ENCODE data around the gene CD24.

CD24 gene

DNA sequence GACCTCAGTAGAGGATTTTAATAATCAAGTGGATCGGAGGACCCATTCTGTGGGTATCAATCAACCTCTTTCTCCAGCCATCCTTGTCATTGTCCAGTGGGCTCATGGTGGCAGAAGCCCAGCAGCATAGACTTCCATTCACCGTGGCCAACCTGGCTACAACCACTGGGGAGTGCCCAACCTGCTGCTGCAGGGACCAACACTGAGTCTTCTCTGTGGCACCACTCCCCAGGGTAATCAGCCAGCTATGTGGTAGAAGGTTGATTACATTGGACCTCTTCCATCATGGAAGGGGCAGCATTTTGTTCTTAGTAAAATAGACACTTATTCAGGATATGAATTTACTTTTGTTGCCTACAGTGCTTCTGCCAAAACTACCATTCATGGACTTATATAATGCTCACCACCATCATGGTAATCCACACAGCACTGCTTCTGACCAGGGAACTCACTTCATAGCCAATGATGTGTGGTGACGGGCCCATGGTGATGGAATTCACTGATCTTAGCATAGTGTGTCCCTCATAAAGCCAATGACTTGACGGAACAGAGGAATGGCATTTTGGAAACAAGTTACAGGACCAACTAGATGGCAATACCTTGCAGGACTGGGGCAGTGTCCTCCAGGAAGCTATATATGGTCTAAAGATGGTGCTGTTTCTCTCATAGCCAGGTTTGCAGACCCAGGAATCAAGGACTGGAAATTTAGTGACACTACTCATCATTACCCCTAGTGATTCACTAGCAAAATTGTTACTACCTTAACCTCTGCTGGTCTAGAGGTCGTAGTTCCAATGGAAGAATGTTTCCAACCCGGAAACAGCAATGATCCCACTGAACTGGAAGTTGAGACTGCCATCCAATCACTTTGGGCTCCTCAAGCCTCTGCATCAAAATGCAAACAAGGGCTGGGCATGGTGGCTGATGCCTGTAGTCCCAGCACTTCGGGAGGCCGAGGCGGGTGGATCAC, 7.6 kb downstream of the CD24 start:
- peaks cover 3% of the 10 kb centered on the region for H3K9me3 ChIP-seq (ENCODE audit: control insufficient read depth, low read length)
- no peaks in the 10 kb centered on the region for H3K36me3 ChIP-seq (ENCODE audit: control insufficient read depth, insufficient read depth, low read length, severe bottlenecking)
- H3K9ac ChIP-seq (ENCODE audit: low read length) = no peak overlapping the region
- H3K4me3 ChIP-seq (ENCODE audit: low read length) = no peak overlapping the region
- H3K27me3 ChIP-seq (replicated peaks; ENCODE audit: control insufficient read depth, insufficient read depth, low read length) = peaks cover 11% of the 10 kb centered on the region
- no peak for DNase-seq (ENCODE audit: low read depth)
- no peaks in the 10 kb centered on the region for H3K4me1 ChIP-seq (ENCODE audit: control insufficient read depth, insufficient read depth, low read length)

DNA sequence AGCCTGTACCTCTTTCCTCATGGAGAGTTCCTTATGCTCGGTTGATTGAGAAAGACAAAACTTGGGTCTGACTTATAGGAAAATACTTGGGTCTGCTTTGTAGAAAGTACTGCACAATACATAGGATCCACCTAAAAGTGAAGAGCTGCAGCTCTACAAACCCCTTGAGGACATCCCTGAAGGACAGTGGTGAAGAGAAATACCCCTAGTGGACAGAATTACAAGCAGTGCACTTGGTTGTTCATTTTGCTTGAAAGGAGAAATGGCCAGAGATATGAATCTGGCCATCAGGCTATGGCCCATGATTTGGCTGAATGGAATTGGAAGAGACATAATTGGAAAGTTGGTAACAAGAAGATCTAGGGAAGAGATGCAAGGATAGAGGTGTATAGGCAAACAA, 8.3 kb downstream of the CD24 start:
- Histone ChIP-seq H3K9ac (ENCODE audit: low read length) (no peak overlapping the region), H3K27me3 (replicated peaks; ENCODE audit: control insufficient read depth, insufficient read depth, low read length) (peaks cover 9% of the 10 kb centered on the region), H3K4me3 (ENCODE audit: low read length) (no peak overlapping the region), H3K9me3 (ENCODE audit: control insufficient read depth, low read length) (peaks cover 3% of the 10 kb centered on the region), H3K36me3 (ENCODE audit: control insufficient read depth, insufficient read depth, low read length, severe bottlenecking) (no peaks in the 10 kb centered on the region), H3K4me1 (ENCODE audit: control insufficient read depth, insufficient read depth, low read length) (no peaks in the 10 kb centered on the region)
- DNase-seq (ENCODE audit: low read depth) = no peak

DNA sequence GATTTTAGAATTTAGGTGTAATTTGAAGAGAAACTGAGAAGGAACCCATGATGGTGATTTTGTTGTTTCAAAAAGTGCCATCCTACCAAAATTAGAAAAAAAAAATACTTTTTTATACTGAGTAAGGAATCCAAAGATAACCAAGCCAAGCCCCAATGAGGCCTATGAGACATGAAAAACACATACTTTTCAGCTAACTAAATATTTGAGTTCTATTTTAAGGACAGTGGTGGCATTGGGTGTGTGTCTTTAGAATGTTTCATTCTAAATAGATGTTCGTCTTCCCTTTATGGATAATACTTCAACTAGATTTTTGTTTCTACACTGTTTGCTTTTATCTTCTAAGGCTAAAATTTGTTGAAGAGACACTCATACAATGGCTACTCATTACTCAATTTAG, 9.6 kb downstream of the CD24 start:
- Histone ChIP-seq H3K27me3 (replicated peaks; ENCODE audit: control insufficient read depth, insufficient read depth, low read length) (peaks cover 14% of the 10 kb centered on the region), H3K36me3 (ENCODE audit: control insufficient read depth, insufficient read depth, low read length, severe bottlenecking) (no peaks in the 10 kb centered on the region), H3K9me3 (ENCODE audit: control insufficient read depth, low read length) (peaks cover 3% of the 10 kb centered on the region), H3K4me3 (ENCODE audit: low read length) (no peak overlapping the region), H3K4me1 (ENCODE audit: control insufficient read depth, insufficient read depth, low read length) (no peaks in the 10 kb centered on the region), H3K9ac (ENCODE audit: low read length) (no peak overlapping the region)
- DNase-seq (ENCODE audit: low read depth) = no peak

DNA sequence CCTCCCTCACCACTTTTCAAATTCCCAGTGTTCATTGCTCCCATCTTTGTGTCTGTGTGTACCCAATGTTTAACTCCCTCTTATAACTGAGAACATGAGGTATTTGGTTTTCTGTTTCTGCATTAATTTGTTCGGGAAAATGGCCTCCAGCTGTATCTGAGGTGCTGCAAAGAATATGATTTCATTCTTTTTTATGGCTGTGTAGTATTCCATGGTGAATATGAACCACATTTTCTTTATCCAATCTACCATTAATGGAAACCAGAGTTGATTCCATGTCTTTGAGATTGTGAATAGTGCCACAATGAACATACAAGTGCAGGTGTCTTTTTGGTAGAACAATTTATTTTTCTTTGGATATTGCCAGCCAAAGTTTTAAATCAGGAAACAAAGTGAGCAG, 10.4 kb downstream of the CD24 start:
- Histone ChIP-seq H3K36me3 (ENCODE audit: control insufficient read depth, insufficient read depth, low read length, severe bottlenecking) (no peaks in the 10 kb centered on the region), H3K9me3 (ENCODE audit: control insufficient read depth, low read length) (peaks cover 3% of the 10 kb centered on the region), H3K27me3 (replicated peaks; ENCODE audit: control insufficient read depth, insufficient read depth, low read length) (peaks cover 17% of the 10 kb centered on the region), H3K9ac (ENCODE audit: low read length) (no peak overlapping the region), H3K4me3 (ENCODE audit: low read length) (no peak overlapping the region), H3K4me1 (ENCODE audit: control insufficient read depth, insufficient read depth, low read length) (no peaks in the 10 kb centered on the region)
- DNase-seq (ENCODE audit: low read depth) = no peak

DNA sequence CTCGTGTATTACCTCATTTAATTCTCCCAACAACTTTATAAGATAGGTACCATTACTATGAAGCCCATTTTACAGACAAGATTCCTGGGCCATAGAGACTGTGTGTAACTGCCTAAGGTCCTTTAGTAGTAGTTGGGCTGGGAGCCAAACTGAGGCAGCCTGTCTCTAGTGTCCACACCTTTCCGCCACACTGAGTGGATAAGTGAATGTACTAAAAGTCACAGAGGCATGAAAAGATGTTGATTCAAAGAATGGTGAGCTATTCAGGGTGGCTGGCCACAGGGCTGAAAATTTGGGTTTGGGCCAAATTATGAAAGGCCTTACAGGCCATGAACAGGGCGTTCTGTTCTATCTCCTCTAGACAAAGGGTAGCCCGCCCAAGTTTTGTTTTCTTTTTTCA, 11.0 kb downstream of the CD24 start:
- Histone ChIP-seq H3K4me3 (ENCODE audit: low read length) (no peak overlapping the region), H3K9me3 (ENCODE audit: control insufficient read depth, low read length) (peaks cover 3% of the 10 kb centered on the region), H3K36me3 (ENCODE audit: control insufficient read depth, insufficient read depth, low read length, severe bottlenecking) (no peaks in the 10 kb centered on the region), H3K27me3 (replicated peaks; ENCODE audit: control insufficient read depth, insufficient read depth, low read length) (peaks cover 13% of the 10 kb centered on the region), H3K4me1 (ENCODE audit: control insufficient read depth, insufficient read depth, low read length) (no peaks in the 10 kb centered on the region), H3K9ac (ENCODE audit: low read length) (no peak overlapping the region)
- no peak for DNase-seq (ENCODE audit: low read depth)

DNA sequence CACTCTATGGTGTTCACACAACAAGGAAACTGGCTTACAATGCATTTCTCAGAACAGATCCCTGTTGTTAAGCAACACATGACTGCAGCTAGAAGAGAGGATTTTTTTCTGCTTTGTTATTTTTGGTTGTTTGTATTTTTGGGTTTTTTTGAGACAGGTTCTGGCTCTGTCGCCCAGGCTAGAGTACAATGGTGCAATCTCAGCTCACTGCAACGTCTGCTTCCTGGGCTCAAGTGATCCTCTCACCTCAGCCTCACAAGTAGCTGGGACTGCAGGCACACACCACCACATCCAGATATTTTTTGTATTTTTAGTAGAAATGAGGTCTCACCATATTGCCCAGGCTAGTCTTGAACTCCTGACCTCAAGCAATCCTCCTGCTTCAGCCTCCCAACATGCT, 12.7 kb downstream of the CD24 start:
- no peak for DNase-seq (ENCODE audit: low read depth)
- Histone ChIP-seq H3K9me3 (ENCODE audit: control insufficient read depth, low read length) (peaks cover 5% of the 10 kb centered on the region), H3K27me3 (replicated peaks; ENCODE audit: control insufficient read depth, insufficient read depth, low read length) (peaks cover 17% of the 10 kb centered on the region), H3K4me1 (ENCODE audit: control insufficient read depth, insufficient read depth, low read length) (no peaks in the 10 kb centered on the region), H3K36me3 (ENCODE audit: control insufficient read depth, insufficient read depth, low read length, severe bottlenecking) (no peaks in the 10 kb centered on the region), H3K9ac (ENCODE audit: low read length) (no peak overlapping the region), H3K4me3 (ENCODE audit: low read length) (no peak overlapping the region)

DNA sequence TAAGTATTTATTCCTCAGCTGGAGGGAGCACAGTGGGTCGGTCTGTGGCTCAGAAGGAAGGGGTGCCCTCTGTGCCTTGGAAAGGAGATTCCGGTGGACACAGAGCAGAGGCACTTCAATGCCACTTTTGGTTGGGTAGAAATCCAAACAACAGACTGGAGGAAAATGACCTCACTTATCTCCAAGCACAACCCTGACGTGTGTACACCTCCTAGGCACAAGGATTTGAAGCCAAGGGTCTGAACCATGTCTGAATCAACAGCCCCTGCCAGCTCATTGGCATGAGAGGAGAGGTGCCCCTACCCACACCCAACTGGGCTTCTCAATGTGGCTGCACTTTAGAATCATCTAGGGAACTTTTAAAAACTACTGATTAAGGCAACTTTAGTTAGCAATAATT, 13.4 kb downstream of the CD24 start:
- H3K4me1 ChIP-seq (ENCODE audit: control insufficient read depth, insufficient read depth, low read length) = no peaks in the 10 kb centered on the region
- no peak for DNase-seq (ENCODE audit: low read depth)
- peaks cover 15% of the 10 kb centered on the region for H3K27me3 ChIP-seq (replicated peaks; ENCODE audit: control insufficient read depth, insufficient read depth, low read length)
- peaks cover 5% of the 10 kb centered on the region for H3K9me3 ChIP-seq (ENCODE audit: control insufficient read depth, low read length)
- H3K36me3 ChIP-seq (ENCODE audit: control insufficient read depth, insufficient read depth, low read length, severe bottlenecking) = no peaks in the 10 kb centered on the region
- H3K4me3 ChIP-seq (ENCODE audit: low read length) = no peak overlapping the region
- H3K9ac ChIP-seq (ENCODE audit: low read length) = no peak overlapping the region

DNA sequence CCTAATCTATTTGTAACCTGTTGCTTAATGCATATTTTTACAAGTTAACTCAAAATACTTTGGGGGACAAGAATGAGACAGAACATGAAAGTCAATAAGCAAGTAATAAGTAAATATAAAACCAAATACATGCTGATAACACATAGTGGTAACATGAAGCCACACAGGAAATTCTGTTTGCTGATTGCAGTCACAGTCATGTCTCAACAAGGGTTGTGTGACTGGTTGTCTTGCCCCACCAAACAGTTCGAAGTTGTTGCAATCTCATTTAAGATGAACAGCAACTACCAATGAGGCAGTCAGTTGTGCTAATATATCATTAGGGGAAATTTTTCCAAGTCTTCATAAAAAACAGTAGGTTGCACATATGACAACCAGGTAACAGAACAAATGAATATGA, 14.5 kb downstream of the CD24 start:
- no peak for DNase-seq (ENCODE audit: low read depth)
- no peaks in the 10 kb centered on the region for H3K4me1 ChIP-seq (ENCODE audit: control insufficient read depth, insufficient read depth, low read length)
- peaks cover 5% of the 10 kb centered on the region for H3K9me3 ChIP-seq (ENCODE audit: control insufficient read depth, low read length)
- no peak overlapping the region for H3K9ac ChIP-seq (ENCODE audit: low read length)
- no peaks in the 10 kb centered on the region for H3K36me3 ChIP-seq (ENCODE audit: control insufficient read depth, insufficient read depth, low read length, severe bottlenecking)
- no peak overlapping the region for H3K4me3 ChIP-seq (ENCODE audit: low read length)
- peaks cover 15% of the 10 kb centered on the region for H3K27me3 ChIP-seq (replicated peaks; ENCODE audit: control insufficient read depth, insufficient read depth, low read length)

DNA sequence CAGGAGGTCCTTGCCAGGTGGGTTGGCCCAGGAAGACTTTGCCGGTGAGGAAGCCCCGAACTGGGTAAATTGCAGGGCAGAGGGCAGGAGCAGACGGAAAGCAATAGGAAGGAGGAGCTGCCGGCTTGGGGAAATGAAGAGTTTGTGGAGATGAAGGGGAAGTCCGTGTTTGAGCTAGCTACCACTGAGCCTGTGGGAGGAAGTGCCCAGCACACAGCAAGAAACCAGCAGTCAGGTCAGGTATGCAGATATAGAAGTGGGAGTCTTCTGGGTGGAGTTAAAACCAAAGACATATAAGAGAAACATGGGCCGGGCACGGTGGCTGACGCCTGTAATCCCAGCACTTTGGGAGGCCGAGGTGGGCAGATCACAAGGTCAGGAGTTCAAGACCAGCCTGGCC, 34.7 kb downstream of the CD24 start:
- peaks cover 42% of the 10 kb centered on the region for H3K27me3 ChIP-seq (replicated peaks; ENCODE audit: control insufficient read depth, insufficient read depth, low read length)
- H3K9me3 ChIP-seq (ENCODE audit: control insufficient read depth, low read length) = no peaks in the 10 kb centered on the region
- no peak overlapping the region for H3K9ac ChIP-seq (ENCODE audit: low read length)
- no peak for DNase-seq (ENCODE audit: low read depth)
- no peaks in the 10 kb centered on the region for H3K4me1 ChIP-seq (ENCODE audit: control insufficient read depth, insufficient read depth, low read length)
- no peak overlapping the region for H3K4me3 ChIP-seq (ENCODE audit: low read length)
- H3K36me3 ChIP-seq (ENCODE audit: control insufficient read depth, insufficient read depth, low read length, severe bottlenecking) = no peaks in the 10 kb centered on the region

DNA sequence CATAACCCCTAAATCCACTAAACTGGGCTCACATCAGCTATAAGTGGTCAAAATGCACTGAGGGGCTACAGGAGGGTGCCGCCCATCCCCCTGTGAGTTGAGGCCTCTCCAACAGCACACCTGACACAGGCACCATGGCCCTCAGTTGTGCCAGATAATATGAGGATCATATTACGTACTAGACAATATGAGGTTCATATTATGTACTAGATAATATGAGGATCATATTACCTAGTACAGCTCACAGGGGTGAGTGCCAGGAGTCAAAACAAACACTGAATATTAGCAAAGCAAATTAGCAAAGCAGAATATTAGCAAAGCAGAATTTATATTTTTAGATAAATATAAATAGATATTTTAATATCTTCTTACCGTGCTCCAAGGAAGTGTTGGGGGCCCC, 35.3 kb downstream of the CD24 start:
- no peaks in the 10 kb centered on the region for H3K36me3 ChIP-seq (ENCODE audit: control insufficient read depth, insufficient read depth, low read length, severe bottlenecking)
- no peaks in the 10 kb centered on the region for H3K4me1 ChIP-seq (ENCODE audit: control insufficient read depth, insufficient read depth, low read length)
- peaks cover 40% of the 10 kb centered on the region for H3K27me3 ChIP-seq (replicated peaks; ENCODE audit: control insufficient read depth, insufficient read depth, low read length)
- H3K9me3 ChIP-seq (ENCODE audit: control insufficient read depth, low read length) = no peaks in the 10 kb centered on the region
- H3K4me3 ChIP-seq (ENCODE audit: low read length) = no peak overlapping the region
- no peak overlapping the region for H3K9ac ChIP-seq (ENCODE audit: low read length)
- no peak for DNase-seq (ENCODE audit: low read depth)

DNA sequence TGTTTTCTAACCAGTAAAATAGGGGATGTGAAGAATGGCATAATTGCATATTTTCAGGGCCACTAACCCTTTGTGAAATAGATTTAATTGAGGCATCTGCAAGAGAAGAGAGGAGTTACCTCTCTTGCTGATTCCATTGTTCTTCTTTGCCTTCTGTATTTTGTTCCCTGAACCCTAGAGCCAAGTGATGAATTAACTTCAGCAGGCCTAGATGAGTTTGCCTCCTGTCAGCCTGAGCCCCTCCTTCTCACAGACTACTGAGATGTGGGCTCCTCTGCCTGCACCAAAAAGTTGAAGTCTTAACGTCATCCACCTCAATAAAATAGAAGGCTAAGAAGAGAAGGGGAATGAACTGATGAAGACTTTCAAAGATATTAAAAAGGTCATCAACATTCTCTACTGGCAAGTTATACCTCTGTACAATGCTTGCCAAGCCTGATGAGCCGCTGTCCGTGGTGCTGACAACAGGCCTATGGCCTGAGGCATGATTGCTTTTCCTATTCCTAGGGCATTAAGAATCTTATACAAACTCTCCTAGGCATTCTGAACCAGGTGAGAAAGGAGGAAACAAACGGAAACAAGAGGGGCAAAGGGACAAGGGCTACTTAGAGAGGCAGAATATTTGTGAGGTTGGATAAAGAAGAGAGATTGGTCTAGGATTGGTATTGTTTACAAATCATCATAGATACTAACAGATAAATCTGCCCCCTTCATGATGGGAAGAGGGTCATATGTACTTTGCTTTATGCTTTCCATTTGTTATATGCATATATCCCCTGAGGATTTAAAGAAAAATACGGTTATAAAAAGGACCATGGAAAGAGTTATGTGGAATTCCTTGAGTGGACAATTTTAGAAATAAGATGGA, 46.8 kb downstream of the CD24 start:
- H3K27me3 ChIP-seq (replicated peaks; ENCODE audit: control insufficient read depth, insufficient read depth, low read length) = peaks cover 5% of the 10 kb centered on the region
- no peak overlapping the region for H3K4me3 ChIP-seq (ENCODE audit: low read length)
- no peaks in the 10 kb centered on the region for H3K4me1 ChIP-seq (ENCODE audit: control insufficient read depth, insufficient read depth, low read length)
- no peak overlapping the region for H3K9ac ChIP-seq (ENCODE audit: low read length)
- peak; percentile 43 for DNase-seq (ENCODE audit: low read depth)
- no peaks in the 10 kb centered on the region for H3K9me3 ChIP-seq (ENCODE audit: control insufficient read depth, low read length)
- no peaks in the 10 kb centered on the region for H3K36me3 ChIP-seq (ENCODE audit: control insufficient read depth, insufficient read depth, low read length, severe bottlenecking)

Data from adipocyte (in vitro differentiated cells).